ENCODE data around the gene NPAS3. TPM values are rescaled to one million over a fixed set of nuclear protein-coding genes. Genes with fewer than 3 reads are reported as not detected.

NPAS3 gene
- total and polyA plus RNA-seq, 2 donors (not counting 3 experiments of a cell fraction or from before 2014, with no cell fraction given): 0.10 to 0.13 TPM

- Histone ChIP-seq H3K9me1 (replicated peaks; ENCODE audit: control insufficient read depth, extremely low read depth, insufficient read depth, low read length) (no peaks in the 10 kb centered on the region), H3K4me2 (ENCODE audit: insufficient read depth, low read length) (no peak overlapping the region), H3K27ac (ENCODE audit: insufficient read depth, low read depth, low read length) (no peak overlapping the region), H3K27me3 (ENCODE audit: control insufficient read depth in 2 of 2, insufficient read depth in 2 of 2, low read length in 2 of 2) (peaks cover 2 to 16% of the 10 kb centered on the region in 2 experiments), H3K4me1 (ENCODE audit: control insufficient read depth, extremely low read depth, insufficient read depth, low read length) (no peaks in the 10 kb centered on the region), H3K79me2 (ENCODE audit: control insufficient read depth, insufficient read depth, low read length) (no peaks in the 10 kb centered on the region), H3K9ac (replicated peaks; ENCODE audit: extremely low read depth, insufficient read depth, low read length) (no peak overlapping the region), H3K36me3 (ENCODE audit: control insufficient read depth in 2 of 2, extremely low read depth in 1 of 2, insufficient read depth in 2 of 2, low read length in 2 of 2) (no peaks in the 10 kb centered on the region), H2AFZ (ENCODE audit: low read depth, low read length) (no peak overlapping the region), H3K4me3 (replicated peaks in 1 of 3; ENCODE audit: insufficient read depth in 1 of 3, low read depth in 1 of 3, low read length in 3 of 3) (no peak overlapping the region), H3K9me3 (replicated peaks; ENCODE audit: control insufficient read depth, insufficient read depth, low read length) (no peaks in the 10 kb centered on the region), H4K20me1 (replicated peaks; ENCODE audit: control insufficient read depth, extremely low read depth, insufficient read depth, low read length) (no peaks in the 10 kb centered on the region)
- intact Hi-C loops (cut with micrococcal nuclease) (no loop called here), dilution Hi-C loops (cut with MboI; ENCODE audit: extremely low pct_ligation_motif_present, low sequenced_read_pairs) (no loop called here)
- DNase-seq (ENCODE audit: low read depth, low spot score) (no peak), FAIRE-seq (no peak)
- no peak for TF ChIP-seq MAX (IDR thresholded peaks at IDR 0.05; ENCODE audit: insufficient read depth, insufficient read length)
- no peak for TF ChIP-seq CTCF (IDR thresholded peaks at IDR 0.05; ENCODE audit: extremely low read depth in 1 of 2, insufficient read depth in 1 of 2, low read depth in 1 of 2, low read length in 2 of 2)
- TF ChIP-seq GATA2 (IDR thresholded peaks at IDR 0.05; ENCODE audit: insufficient read depth, insufficient read length, low read depth, low read length): no peak
- no peak for TF ChIP-seq JUN (IDR thresholded peaks at IDR 0.05; ENCODE audit: borderline replicate concordance, insufficient read depth, insufficient read length, low read depth)
- TF ChIP-seq FOS (IDR thresholded peaks at IDR 0.05; ENCODE audit: borderline replicate concordance, insufficient read depth, low read length): no peak
- TF ChIP-seq MYC (IDR thresholded peaks at IDR 0.05; ENCODE audit: low read depth, low read length): no peak
- TF ChIP-seq POLR2A (IDR thresholded peaks at IDR 0.05; ENCODE audit: low read depth, low read length): no peak
- TF ChIP-seq EZH2 (IDR thresholded peaks at IDR 0.05; ENCODE audit: borderline replicate concordance, low read depth, low read length, severe bottlenecking): no peak
- TF ChIP-seq POLR2AphosphoS5 (IDR thresholded peaks at IDR 0.05; ENCODE audit: insufficient read depth, low read depth, low read length): no peak
- BruUV-seq (replicated peaks): no TSS peak
- CTCF ChIA-PET: interaction anchor here (1.8 kb wide), 1 partner anchor 514 kb away, joined by 5 read pairs; no protein-coding TSS in a partner anchor
- POLR2A ChIA-PET: no interaction called here
Measured at GRCh38 chr14:33809396-33809981, 870.8 kb downstream of the NPAS3 start.

All from endothelial cell of umbilical vein (primary cell).